Ascending aorta (tissue), 2 donors: ENCODE measurements around the gene MYO1D. TPM values are rescaled to one million over a fixed set of nuclear protein-coding genes. Genes with fewer than 3 reads are reported as not detected.
A peak's percentile ranks its signal among the peaks of the same experiment; 100 is the strongest.

Experiments
- DNase-seq, 2 donors: peaks; one replicate each; pipeline ENCODE4 v3.0.0-alpha.2; 2019; ENCODE audit warnings: low spot score in 2 of 2
- H3K27ac ChIP-seq, 2 donors: fragments of 200-600 bp; sonication (generic); one replicate each; pipeline ENCODE4 v1.5.1; 2016 to 2017; ENCODE audit warnings: mild to moderate bottlenecking in 1 of 2
- H3K27me3 ChIP-seq: fragments of 200-600 bp; sonication (generic); one replicate; pipeline ENCODE4 v1.5.1; 2017
- H3K36me3 ChIP-seq, 2 donors: fragments of 200-600 bp; sonication (generic); one replicate each; pipeline ENCODE4 v1.5.1; 2016
- H3K4me1 ChIP-seq, 2 donors: fragments of 200-600 bp; sonication (generic); one replicate each; pipeline ENCODE4 v1.5.1; 2016 to 2017; ENCODE audit warnings: mild to moderate bottlenecking in 1 of 2
- H3K4me3 ChIP-seq, 2 donors: fragments of 200-600 bp; sonication (generic); one replicate each; pipeline ENCODE4 v1.5.1; 2016 to 2017; ENCODE audit warnings: mild to moderate bottlenecking in 1 of 2
- H3K9me3 ChIP-seq, 2 donors: fragments of 200-600 bp; sonication (generic); one replicate each; pipeline ENCODE4 v1.5.1; 2016
- intact Hi-C: fragments of 100-400 bp; cut with DNase I; formaldehyde crosslinking; loops from one replicate; pipeline ENCODE4 v1.15.1; 2023
- total RNA-seq: library from RNA; depleted of rRNA; stranded (reverse); fragments of >200 nt; gene quantifications from one replicate; pipeline ENCODE4 v1.1.0, GENCODE V29; 2016
- TF ChIP-seq, protein P1 (sequence below), 3 experiments: fragments of 200-600 bp in 2 of 3; fragments of 450-650 bp in 1 of 3; sonication (generic) in 2 of 3; IDR thresholded peaks; one replicate each; pipeline ENCODE4 v1.5.1; 2016 to 2019; ENCODE audit warnings: antibody characterized with exemption in 3 of 3, mild to moderate bottlenecking in 1 of 3, moderate library complexity in 1 of 3

The MYO1D gene
- total RNA-seq, 1 donor from 2014 or later: 105 TPM

DNA sequence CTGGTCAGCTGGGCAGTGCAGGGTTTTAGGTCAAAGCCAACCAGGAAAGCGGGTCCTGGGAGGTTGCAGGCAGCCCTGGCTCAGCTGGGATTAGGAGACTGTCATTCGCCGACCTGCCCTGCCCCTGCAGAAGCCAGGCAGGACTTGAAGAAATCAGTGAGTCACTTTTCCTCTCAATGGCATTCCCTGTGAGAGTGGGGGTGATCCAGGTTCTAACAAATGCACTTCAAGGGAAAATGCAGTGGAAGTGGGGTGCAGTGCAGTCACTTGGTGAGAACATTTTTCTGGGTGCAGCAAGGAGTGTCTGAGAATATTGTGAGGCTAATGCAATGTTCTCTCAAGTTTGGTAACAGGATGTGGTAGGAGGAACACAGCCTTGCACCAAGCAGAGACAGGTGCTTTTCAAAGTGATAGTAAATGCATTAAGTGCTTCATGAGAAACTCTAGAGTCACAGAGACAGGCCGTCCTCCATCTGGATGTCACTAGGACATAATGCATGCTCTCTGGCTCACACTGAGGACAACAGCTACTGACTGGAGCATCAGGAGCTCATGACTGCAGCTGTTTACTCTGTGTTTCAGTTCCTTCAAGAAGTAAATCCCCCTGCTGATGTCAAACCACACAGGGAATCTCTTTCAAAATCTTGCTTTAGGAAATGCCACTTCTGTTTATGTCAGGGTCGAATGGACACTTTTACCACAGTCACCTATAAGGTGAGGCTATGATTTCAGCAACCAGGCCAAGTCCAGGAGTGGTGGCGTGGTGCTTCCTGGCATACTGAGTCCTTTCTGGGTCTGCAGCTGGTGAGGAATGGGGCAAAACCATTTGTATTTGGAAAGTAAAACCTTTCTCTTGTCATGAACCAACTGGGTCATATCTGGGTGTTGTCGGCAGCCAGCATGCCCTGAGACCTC is 373.4 kb downstream of the MYO1D start:
- H3K4me1 ChIP-seq: peaks cover 0 to 5% of the 10 kb centered on the region in 2 donors
- TF ChIP-seq, protein P1, sequence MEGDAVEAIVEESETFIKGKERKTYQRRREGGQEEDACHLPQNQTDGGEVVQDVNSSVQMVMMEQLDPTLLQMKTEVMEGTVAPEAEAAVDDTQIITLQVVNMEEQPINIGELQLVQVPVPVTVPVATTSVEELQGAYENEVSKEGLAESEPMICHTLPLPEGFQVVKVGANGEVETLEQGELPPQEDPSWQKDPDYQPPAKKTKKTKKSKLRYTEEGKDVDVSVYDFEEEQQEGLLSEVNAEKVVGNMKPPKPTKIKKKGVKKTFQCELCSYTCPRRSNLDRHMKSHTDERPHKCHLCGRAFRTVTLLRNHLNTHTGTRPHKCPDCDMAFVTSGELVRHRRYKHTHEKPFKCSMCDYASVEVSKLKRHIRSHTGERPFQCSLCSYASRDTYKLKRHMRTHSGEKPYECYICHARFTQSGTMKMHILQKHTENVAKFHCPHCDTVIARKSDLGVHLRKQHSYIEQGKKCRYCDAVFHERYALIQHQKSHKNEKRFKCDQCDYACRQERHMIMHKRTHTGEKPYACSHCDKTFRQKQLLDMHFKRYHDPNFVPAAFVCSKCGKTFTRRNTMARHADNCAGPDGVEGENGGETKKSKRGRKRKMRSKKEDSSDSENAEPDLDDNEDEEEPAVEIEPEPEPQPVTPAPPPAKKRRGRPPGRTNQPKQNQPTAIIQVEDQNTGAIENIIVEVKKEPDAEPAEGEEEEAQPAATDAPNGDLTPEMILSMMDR (IDR thresholded peaks at IDR 0.05): no peak
- intact Hi-C loops: no loop called here
- H3K27ac ChIP-seq: peak overlapping the region; percentile 31 to 50
- no peaks in the 10 kb centered on the region for H3K36me3 ChIP-seq
- DNase-seq: no peak
- H3K4me3 ChIP-seq: no peak overlapping the region
- H3K27me3 ChIP-seq: no peaks in the 10 kb centered on the region
- no peaks in the 10 kb centered on the region for H3K9me3 ChIP-seq

DNA sequence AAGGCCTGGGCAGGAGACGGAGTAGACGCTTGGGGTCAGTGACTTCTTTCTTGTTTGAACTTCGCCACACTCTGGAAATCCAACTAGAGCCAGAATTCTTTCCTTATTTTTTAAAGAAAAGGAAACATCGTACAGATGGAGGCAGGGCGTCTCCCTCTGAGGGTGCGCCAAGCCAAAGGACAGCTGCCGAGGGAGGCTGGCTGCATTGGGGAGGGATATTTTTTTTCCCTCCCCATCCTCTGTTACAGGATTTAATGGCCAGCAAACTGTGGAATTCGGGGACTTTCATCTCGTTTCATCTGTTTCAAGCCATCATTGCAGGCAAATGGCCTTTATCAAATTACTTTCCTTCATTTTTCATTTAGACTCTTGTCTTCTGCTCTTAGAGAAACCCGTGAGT is 374.2 kb downstream of the MYO1D start:
- H3K27ac ChIP-seq: no peak overlapping the region
- intact Hi-C loops: no loop called here

DNA sequence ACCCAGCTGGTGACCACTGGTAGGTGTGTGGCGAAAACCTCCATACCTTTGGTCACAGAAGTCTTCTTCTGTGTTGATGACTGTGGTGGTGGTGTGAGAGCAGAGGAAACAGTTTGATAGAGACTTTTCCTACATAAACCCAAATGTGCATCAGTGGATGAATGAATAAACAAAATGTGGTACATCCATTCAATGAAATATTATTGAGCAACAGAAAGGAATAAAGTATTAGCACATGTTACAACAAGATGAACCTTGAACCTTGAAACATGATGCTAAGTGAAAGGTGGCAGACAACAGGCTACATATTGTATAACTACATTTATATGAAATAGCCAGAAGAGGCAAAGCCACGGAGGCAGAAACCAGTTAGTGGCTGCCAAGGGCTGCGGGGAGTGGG is 374.9 kb downstream of the MYO1D start:
- Histone ChIP-seq H3K9me3 (no peaks in the 10 kb centered on the region), H3K4me1 (peaks cover 4 to 11% of the 10 kb centered on the region in 2 donors), H3K4me3 (no peak overlapping the region), H3K27me3 (no peaks in the 10 kb centered on the region), H3K36me3 (no peaks in the 10 kb centered on the region), H3K27ac (no peak overlapping the region)
- TF ChIP-seq, protein P1 (IDR thresholded peaks at IDR 0.05): no peak
- intact Hi-C loops: no loop called here
- DNase-seq: no peak

More for the DNA sequence above, 374.2 kb downstream of the MYO1D start:
- no peaks in the 10 kb centered on the region for H3K36me3 ChIP-seq
- no peaks in the 10 kb centered on the region for H3K27me3 ChIP-seq
- DNase-seq: no peak
- H3K4me3 ChIP-seq: no peak overlapping the region
- TF ChIP-seq, protein P1 (IDR thresholded peaks at IDR 0.05): no peak
- no peaks in the 10 kb centered on the region for H3K9me3 ChIP-seq
- peaks cover 2 to 5% of the 10 kb centered on the region in 2 donors for H3K4me1 ChIP-seq

DNA sequence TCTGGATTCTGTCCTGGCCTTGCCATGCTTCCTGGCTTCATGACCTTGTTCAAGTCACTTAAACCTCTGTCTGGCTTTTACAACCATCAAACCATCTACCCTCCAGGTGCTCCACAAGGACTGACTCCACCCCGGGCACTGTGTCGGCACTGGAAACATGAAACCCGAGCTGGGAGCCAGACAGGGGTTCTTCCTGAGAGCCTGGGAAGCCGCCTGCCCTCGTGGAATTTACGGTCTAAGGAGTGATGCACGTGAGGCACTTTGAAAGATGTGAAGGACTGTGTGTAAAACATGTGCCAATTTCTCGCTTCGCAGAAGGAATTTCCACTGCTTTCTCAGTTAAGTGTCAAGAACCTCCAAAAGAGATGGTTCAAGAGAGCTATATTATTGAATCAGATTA is 378.5 kb downstream of the MYO1D start:
- Histone ChIP-seq H3K9me3 (no peaks in the 10 kb centered on the region), H3K27me3 (no peaks in the 10 kb centered on the region), H3K27ac (peak overlapping the region; percentile 67 to 92), H3K4me1 (peaks cover 20 to 33% of the 10 kb centered on the region in 2 donors), H3K36me3 (peaks cover 13 to 14% of the 10 kb centered on the region in 2 donors), H3K4me3 (no peak overlapping the region)
- DNase-seq: no peak
- intact Hi-C loops: loop anchor here (5.0 kb wide), 2 partner anchors 379 to 429 kb away; partner anchors contain the start of genes MYO1D and TMEM98
- TF ChIP-seq, protein P1 (IDR thresholded peaks at IDR 0.05): no peak

DNA sequence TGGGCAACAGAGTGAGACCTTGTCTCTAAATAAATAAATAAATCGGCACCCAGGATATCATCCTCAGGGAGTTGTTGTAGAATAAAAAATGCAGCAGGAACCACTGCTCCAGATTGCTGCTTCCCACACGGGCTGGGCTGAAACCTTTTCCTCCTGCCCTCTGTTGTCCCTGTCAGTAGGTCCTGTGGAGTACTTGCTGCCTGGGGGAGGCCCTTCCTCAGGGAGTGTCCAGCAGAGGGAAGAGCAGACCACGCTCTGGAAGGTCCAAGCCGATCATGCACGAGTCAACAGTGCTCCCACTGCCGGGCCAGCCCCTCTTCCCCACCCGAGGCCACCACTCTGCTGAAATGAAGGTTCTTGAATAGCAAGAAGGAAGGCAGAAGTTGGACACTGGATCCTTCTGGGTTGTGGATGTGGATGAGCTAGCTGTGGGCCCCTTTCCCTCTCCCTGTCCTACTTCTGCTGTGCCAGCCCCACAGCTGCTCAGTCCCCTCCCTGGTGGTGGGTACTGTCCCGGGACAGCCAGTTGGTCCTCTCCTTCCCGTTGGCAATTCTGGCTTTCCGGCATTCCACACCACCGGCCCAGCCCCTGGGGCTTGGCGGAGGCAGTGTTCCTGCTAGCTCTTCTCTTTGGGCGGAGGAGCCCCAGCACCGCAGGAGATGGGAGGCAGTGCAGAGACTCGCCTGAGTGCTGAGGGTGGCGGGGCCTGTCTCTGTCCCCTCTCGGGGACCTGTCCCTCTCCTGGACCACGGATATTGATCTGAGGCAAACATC is 379.3 kb downstream of the MYO1D start:
- H3K4me1 ChIP-seq: peaks cover 20 to 33% of the 10 kb centered on the region in 2 donors
- DNase-seq: no peak
- intact Hi-C loops: loop anchor here (5.0 kb wide), 2 partner anchors 380 to 430 kb away; partner anchors contain the start of genes MYO1D and TMEM98
- H3K27ac ChIP-seq: peak overlapping the region; percentile 67 to 92
- H3K27me3 ChIP-seq: no peaks in the 10 kb centered on the region
- peaks cover 18 to 21% of the 10 kb centered on the region in 2 donors for H3K36me3 ChIP-seq
- H3K9me3 ChIP-seq: no peaks in the 10 kb centered on the region
- no peak overlapping the region for H3K4me3 ChIP-seq
- TF ChIP-seq, protein P1 (IDR thresholded peaks at IDR 0.05): peak in 1 of 3 experiments; percentile 3
